Mammary epithelial cell (primary cell): ENCODE data around the gene POLA1.

Experiments used
- EZH2 ChIP-seq: IDR thresholded peaks from 2 replicates; pipeline ENCODE4 v1.6.1; 2012; ENCODE audit warnings: low read length, inconsistent platforms, borderline replicate concordance
- TF ChIP-seq, protein P1 (sequence below), 2 donors: IDR thresholded peaks in 1 of 2; conservative IDR thresholded peaks in 1 of 2; 2 replicates each; pipeline ENCODE4 v1.5.1; 2011 to 2012; ENCODE audit warnings: inconsistent platforms in 2 of 2, low read length in 2 of 2, mild to moderate bottlenecking in 2 of 2, control low read depth in 1 of 2, low read depth in 1 of 2; ENCODE audit not compliant: insufficient read depth in 1 of 2; ENCODE audit errors: extremely low read depth in 1 of 2

DNA sequence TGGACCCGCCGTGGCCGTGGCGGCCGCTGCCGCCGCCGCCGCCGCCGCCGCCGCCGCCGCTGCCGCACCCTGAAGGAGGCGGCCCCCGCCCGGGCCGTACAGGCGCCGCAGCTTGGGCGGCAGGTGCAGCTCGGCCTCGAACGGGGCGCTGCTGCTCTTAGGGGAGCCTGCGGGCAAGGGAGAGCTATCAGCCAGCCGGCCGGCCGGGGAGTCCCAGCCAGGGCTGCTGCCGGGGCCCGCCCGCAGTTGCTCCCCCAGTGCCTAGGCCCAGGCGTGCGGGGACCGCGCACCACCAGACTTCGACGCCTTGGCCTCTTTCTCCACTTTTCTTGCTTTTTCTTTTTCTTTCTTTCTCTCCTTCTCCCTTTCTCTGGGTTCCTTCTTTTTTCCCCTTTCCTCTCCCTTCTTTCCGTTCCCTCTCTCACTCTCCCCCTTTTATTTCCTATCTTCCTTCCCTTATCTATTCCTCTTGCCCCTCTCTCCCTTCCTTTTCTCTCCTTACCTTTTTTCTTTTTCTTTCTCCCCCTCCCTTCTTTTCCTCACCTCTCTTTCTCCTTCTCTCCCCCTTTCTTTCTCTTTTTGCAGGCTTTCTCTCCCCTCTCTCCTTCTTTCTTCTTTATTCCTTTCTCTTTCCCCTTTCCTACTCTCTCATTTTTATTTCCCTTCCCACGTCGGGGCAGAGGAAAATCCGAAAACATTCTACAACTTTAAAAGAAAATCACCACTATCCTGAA is 320.1 kb downstream of the POLA1 start:
- no peak for TF ChIP-seq EZH2
- TF ChIP-seq, protein P1, sequence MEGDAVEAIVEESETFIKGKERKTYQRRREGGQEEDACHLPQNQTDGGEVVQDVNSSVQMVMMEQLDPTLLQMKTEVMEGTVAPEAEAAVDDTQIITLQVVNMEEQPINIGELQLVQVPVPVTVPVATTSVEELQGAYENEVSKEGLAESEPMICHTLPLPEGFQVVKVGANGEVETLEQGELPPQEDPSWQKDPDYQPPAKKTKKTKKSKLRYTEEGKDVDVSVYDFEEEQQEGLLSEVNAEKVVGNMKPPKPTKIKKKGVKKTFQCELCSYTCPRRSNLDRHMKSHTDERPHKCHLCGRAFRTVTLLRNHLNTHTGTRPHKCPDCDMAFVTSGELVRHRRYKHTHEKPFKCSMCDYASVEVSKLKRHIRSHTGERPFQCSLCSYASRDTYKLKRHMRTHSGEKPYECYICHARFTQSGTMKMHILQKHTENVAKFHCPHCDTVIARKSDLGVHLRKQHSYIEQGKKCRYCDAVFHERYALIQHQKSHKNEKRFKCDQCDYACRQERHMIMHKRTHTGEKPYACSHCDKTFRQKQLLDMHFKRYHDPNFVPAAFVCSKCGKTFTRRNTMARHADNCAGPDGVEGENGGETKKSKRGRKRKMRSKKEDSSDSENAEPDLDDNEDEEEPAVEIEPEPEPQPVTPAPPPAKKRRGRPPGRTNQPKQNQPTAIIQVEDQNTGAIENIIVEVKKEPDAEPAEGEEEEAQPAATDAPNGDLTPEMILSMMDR (conservative IDR thresholded peaks at IDR 0.05 in 1 of 2, IDR thresholded peaks at IDR 0.05 in 1 of 2; ENCODE audit: extremely low read depth in 1 of 2, insufficient read depth in 1 of 2, low read depth in 1 of 2, low read length in 2 of 2): no peak
